GM12872 (cell line): Measurements from ENCODE around the gene MTSS2.

ENCODE experiments used
- TF ChIP-seq, protein P1 (sequence below): IDR thresholded peaks from 3 replicates; pipeline ENCODE4 v1.5.1; 2011; ENCODE audit warnings: low read depth, mild to moderate bottlenecking, low read length, moderate library complexity; ENCODE audit not compliant: insufficient read depth

Gene MTSS2, protein sequence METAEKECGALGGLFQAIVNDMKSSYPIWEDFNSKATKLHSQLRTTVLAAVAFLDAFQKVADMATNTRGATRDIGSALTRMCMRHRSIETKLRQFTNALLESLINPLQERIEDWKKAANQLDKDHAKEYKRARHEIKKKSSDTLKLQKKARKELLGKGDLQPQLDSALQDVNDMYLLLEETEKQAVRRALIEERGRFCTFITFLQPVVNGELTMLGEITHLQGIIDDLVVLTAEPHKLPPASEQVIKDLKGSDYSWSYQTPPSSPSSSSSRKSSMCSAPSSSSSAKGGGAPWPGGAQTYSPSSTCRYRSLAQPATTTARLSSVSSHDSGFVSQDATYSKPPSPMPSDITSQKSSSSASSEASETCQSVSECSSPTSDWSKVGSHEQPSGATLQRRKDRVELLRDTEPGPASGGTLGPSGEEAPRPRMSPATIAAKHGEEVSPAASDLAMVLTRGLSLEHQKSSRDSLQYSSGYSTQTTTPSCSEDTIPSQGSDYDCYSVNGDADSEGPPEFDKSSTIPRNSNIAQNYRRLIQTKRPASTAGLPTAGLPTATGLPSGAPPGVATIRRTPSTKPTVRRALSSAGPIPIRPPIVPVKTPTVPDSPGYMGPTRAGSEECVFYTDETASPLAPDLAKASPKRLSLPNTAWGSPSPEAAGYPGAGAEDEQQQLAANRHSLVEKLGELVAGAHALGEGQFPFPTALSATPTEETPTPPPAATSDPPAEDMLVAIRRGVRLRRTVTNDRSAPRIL

GRCh38 chr16:70685938-70686375, at the start of gene MTSS2:
Gene MTSS2, minus strand, starts transcription at chr16:70686053. Its CDS starts 262 bp downstream, at chr16:70685791.
- TF ChIP-seq, protein P1, sequence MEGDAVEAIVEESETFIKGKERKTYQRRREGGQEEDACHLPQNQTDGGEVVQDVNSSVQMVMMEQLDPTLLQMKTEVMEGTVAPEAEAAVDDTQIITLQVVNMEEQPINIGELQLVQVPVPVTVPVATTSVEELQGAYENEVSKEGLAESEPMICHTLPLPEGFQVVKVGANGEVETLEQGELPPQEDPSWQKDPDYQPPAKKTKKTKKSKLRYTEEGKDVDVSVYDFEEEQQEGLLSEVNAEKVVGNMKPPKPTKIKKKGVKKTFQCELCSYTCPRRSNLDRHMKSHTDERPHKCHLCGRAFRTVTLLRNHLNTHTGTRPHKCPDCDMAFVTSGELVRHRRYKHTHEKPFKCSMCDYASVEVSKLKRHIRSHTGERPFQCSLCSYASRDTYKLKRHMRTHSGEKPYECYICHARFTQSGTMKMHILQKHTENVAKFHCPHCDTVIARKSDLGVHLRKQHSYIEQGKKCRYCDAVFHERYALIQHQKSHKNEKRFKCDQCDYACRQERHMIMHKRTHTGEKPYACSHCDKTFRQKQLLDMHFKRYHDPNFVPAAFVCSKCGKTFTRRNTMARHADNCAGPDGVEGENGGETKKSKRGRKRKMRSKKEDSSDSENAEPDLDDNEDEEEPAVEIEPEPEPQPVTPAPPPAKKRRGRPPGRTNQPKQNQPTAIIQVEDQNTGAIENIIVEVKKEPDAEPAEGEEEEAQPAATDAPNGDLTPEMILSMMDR = no peak

DNA sequence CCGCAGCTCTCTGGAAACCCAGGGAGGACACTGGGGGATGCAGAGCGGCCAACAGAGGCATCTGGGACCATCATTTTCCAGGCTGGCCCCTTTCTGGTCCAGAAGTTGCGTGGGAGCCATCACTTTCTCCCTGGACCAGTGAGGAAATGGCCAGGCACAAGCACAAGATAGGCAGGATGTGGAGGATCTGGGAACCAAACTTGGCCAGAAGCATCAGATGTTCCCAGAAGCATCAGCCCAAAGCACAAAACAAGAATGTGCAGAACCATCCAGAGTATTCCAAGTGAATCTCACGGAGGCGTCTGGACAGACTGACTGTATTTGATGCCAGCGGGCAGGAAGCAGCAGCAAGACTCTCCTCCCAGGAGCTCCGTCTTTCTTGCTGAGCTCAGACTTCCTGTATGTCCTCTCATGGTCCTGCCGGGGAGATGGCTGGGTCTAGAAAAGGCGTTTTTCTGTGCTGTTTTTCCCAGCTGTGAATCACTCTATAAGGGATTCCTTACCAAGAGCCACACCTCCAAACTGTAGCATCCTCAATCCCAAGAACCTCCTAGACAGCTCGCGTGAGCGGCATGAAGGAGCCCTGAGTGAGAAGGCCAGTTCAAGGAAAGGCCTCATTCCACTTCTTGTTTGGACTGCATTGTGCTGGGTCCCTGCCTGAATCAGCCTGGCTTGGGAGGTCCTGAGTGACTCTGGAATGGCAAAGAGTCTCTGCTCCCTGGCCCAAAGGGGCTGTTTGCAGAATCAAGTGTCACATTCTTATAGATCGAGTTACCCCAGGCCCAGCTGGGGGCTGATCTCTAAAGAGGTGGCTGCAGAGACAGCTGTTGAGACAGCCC, 49.5 kb upstream of the MTSS2 start:
- TF ChIP-seq, protein P1 = no peak

- TF ChIP-seq, protein P1 = no peak
Observed at GRCh38 chr16:70734522-70735095, 48.8 kb upstream of the MTSS2 start.

DNA sequence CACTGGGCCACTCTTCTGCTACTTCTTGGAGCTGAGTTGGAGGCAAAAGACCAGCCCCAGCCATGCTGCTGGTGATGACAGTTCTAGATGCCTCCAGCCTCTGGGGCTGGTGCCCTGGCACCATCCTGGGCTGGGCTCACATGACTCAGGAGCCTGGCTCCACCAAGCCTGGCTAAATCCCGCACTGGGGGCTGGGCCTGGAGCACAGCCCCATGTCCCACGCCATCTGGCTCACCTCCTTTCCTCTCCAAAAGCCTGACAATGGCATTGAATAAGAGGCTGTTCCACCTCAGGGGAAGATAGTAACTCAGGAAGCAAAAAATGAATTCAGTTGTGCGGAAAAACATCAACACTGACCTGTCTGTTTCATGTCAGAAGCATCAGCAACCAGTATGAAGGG, 45.1 kb upstream of the MTSS2 start:
- TF ChIP-seq, protein P1 = no peak

- TF ChIP-seq, protein P1 = no peak
Observed at GRCh38 chr16:70730031-70730430, 44.2 kb upstream of the MTSS2 start.

- TF ChIP-seq, protein P1 = no peak
Observed at GRCh38 chr16:70729292-70729691, 43.4 kb upstream of the MTSS2 start.
